Nephron (organoid): ENCODE data around the gene GDPD3.

Source experiments
- H3K27ac Mint-ChIP-seq, 3 experiments: 2 replicates each; pipeline ENCODE4 v1.8.0; 2020; ENCODE audit warnings: mixed read lengths in 3 of 3, mild to moderate bottlenecking in 2 of 3, moderate library complexity in 1 of 3
- H3K27me3 Mint-ChIP-seq: 2 replicates; pipeline ENCODE4 v1.8.0; 2021; ENCODE audit warnings: low read depth, mild to moderate bottlenecking, moderate library complexity, mixed read lengths
- H3K36me3 Mint-ChIP-seq: 2 replicates; pipeline ENCODE4 v1.8.0; 2020; ENCODE audit warnings: low read depth, mixed read lengths
- H3K4me1 Mint-ChIP-seq: 2 replicates; pipeline ENCODE4 v1.8.0; 2020; ENCODE audit warnings: mixed read lengths
- H3K4me3 Mint-ChIP-seq, 3 experiments: 2 replicates each; pipeline ENCODE4 v1.8.0; 2020; ENCODE audit warnings: mild to moderate bottlenecking in 3 of 3, mixed read lengths in 3 of 3, moderate library complexity in 2 of 3
- H3K9me3 Mint-ChIP-seq: 2 replicates; pipeline ENCODE4 v1.8.0; 2020; ENCODE audit warnings: mixed read lengths
- CTCF ChIP-seq, 3 experiments: fragments of 200-600 bp; sonication (generic); IDR thresholded peaks; one replicate each; pipeline ENCODE4 v1.5.0; 2021; ENCODE audit warnings: antibody characterized with exemption in 3 of 3; ENCODE audit not compliant: unreplicated experiment in 3 of 3

The GDPD3 gene

GRCh38 chr16:30121741-30122571 lies 8.6 kb upstream of the GDPD3 start:
- Mint-ChIP-seq H3K27me3 (no peaks in the 10 kb centered on the region), H3K4me1 (peaks cover 24% of the 10 kb centered on the region), H3K9me3 (no peaks in the 10 kb centered on the region)

DNA sequence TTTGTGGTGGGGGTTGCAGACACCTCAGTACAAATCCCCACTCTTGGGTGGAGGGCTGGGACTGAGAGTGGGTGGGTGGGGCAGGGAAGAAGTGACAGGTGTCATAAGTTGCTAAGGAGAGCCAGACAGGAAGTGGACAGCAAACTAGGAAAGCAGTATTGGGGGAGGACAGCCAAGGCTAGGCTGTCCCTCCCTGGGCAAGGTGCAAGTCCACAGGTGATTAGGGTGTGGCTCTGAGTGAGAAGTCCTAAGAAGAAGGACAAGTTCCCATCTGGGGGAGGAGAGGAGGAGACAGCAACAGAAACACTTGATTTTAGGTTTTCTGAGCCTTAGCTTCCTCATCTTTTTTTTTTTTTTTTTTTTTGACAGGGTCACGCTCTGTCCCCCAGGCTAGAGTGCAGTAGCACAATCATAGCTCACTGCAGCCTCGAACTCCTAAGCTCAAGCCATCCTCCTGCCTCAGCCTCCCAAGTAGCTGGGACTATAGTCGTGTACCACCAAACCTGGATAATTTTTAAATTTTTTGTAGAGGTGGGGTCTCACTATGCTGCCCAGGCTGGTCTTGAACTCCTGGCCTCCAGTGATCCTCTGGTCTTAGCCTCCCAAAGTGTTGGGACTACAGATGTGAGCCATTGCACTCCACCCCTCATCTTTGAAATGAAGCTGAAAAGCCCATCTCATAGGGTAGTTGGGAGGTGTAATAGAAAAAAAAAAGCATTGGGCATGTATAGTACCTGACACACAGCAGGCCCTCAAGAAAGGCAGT lies 7.2 kb upstream of the GDPD3 start:
- Mint-ChIP-seq H3K27me3 (no peaks in the 10 kb centered on the region), H3K36me3 (peaks cover 14% of the 10 kb centered on the region), H3K4me3 (peak overlapping the region; percentile 61 to 80 (median 68)), H3K9me3 (no peaks in the 10 kb centered on the region), H3K4me1 (peaks cover 24% of the 10 kb centered on the region), H3K27ac (peak overlapping the region; percentile 68 to 96 (median 80))
- no peak for TF ChIP-seq CTCF (IDR thresholded peaks at IDR 0.05; ENCODE audit: unreplicated experiment in 3 of 3)

More at GRCh38 chr16:30121741-30122571, 8.6 kb upstream of the GDPD3 start:
- Mint-ChIP-seq H3K36me3 (peaks cover 13% of the 10 kb centered on the region), H3K4me3 (peak overlapping the region; percentile 93 to 95 (median 94)), H3K27ac (peak overlapping the region; percentile 96 to 98 (median 96))
- TF ChIP-seq CTCF (IDR thresholded peaks at IDR 0.05; ENCODE audit: unreplicated experiment in 3 of 3) = no peak

DNA sequence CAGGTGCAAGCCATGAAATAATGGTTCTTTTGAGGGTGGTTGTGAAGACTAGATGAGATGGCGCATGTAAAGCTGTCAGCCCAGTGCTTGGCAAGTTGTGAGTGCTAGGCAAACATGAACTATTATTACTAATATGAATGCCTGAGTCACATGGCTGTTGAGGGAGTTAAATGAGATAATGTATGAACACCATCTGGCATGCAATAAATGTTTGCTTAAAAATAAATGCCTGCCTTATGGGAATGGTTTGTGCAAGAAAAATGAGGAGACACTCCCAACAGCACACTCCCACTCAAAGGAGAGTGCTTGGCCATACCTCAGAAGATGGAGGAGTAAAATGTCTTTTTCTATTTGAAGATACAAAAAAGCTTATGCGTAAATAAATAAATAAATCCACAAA lies 6.1 kb upstream of the GDPD3 start:
- Mint-ChIP-seq H3K27me3 (no peaks in the 10 kb centered on the region), H3K4me3 (peak overlapping the region; percentile 51 to 80 (median 68)), H3K4me1 (peaks cover 21% of the 10 kb centered on the region), H3K27ac (peak overlapping the region; percentile 68 to 96 (median 80)), H3K9me3 (no peaks in the 10 kb centered on the region), H3K36me3 (peaks cover 17% of the 10 kb centered on the region)
- no peak for TF ChIP-seq CTCF (IDR thresholded peaks at IDR 0.05; ENCODE audit: unreplicated experiment in 3 of 3)

- no peak overlapping the region for H3K4me3 Mint-ChIP-seq
- no peak overlapping the region for H3K27ac Mint-ChIP-seq
- TF ChIP-seq CTCF (IDR thresholded peaks at IDR 0.05; ENCODE audit: unreplicated experiment in 3 of 3) = no peak
- H3K9me3 Mint-ChIP-seq = no peaks in the 10 kb centered on the region
- peaks cover 16% of the 10 kb centered on the region for H3K4me1 Mint-ChIP-seq
- peaks cover 17% of the 10 kb centered on the region for H3K36me3 Mint-ChIP-seq
- peaks cover 7% of the 10 kb centered on the region for H3K27me3 Mint-ChIP-seq
These were observed 4.4 kb upstream of the GDPD3 start for GRCh38 chr16:30117768-30118167.

- peaks cover 21% of the 10 kb centered on the region for H3K36me3 Mint-ChIP-seq
- peaks cover 7% of the 10 kb centered on the region for H3K27me3 Mint-ChIP-seq
- H3K9me3 Mint-ChIP-seq = no peaks in the 10 kb centered on the region
- no peak overlapping the region for H3K4me3 Mint-ChIP-seq
- TF ChIP-seq CTCF (IDR thresholded peaks at IDR 0.05; ENCODE audit: unreplicated experiment in 3 of 3) = no peak
- peaks cover 10% of the 10 kb centered on the region for H3K4me1 Mint-ChIP-seq
- no peak overlapping the region for H3K27ac Mint-ChIP-seq
These were observed 3.2 kb upstream of the GDPD3 start for GRCh38 chr16:30116291-30117207.
